ENCODE measurements around the gene CREG1.
A peak's percentile ranks its signal among the peaks of the same experiment; 100 is the strongest.

Gene CREG1

DNA sequence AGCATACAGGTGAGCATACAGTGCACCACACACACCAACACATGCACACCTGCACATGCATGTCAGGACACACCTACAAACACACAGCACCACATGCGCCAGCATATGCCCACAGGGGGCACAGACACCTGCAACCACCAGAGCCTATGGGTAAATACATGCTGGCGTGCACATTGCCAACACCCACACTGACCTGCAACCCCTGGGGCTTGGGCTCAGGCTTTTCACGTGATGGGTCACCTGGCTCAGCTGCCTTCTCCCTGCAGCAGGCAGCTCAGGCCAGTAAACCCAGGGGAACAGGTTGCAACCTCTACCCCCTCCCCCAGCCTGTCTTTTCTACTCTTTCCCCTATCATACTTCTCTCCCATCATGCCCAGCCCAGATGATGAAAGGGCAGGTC, 43.3 kb downstream of the CREG1 start:
- no peaks in the 10 kb centered on the region for H3K9me3 ChIP-seq (ENCODE audit: control insufficient read depth, low read length)
- no peak overlapping the region for H3K27ac ChIP-seq (ENCODE audit: insufficient read depth, low read depth, low read length, poor library complexity, severe bottlenecking)
- no peaks in the 10 kb centered on the region for H3K27me3 ChIP-seq (ENCODE audit: control insufficient read depth, insufficient read depth, low read length, poor library complexity, severe bottlenecking)
- 90 to 95% methylated on average over 3 of the region's 3 CpGs for WGBS, 2 experiments
- peaks cover 4% of the 10 kb centered on the region for H3K4me1 ChIP-seq (ENCODE audit: control insufficient read depth, insufficient read depth, low read length)
- H3K36me3 ChIP-seq (ENCODE audit: control insufficient read depth, insufficient read depth, low read length), result no peaks in the 10 kb centered on the region
- H3K4me3 ChIP-seq (ENCODE audit: insufficient read depth, low read depth, low read length), result no peak overlapping the region

DNA sequence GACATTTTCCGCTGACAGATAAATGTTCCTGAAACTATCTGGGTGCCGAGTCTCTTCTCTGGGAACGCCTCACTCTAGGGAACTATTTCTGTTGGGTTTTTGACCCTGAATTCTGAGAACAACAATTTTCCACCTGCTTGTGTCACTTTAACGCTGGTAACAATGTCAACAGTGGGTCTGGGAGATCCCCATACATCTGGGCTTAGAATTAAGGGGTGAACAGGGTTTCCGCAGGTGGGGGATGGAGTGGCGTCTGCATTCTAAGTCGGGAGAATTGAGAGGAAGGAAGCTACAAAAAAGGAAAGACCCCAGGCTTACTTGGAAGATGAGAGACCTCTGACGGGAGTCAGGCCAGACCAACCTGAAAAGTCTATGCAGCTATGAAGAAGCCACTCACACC, 44.0 kb downstream of the CREG1 start:
- Histone ChIP-seq H3K9me3 (ENCODE audit: control insufficient read depth, low read length) (no peaks in the 10 kb centered on the region), H3K4me3 (ENCODE audit: insufficient read depth, low read depth, low read length) (no peak overlapping the region), H3K27ac (ENCODE audit: insufficient read depth, low read depth, low read length, poor library complexity, severe bottlenecking) (no peak overlapping the region), H3K36me3 (ENCODE audit: control insufficient read depth, insufficient read depth, low read length) (no peaks in the 10 kb centered on the region), H3K4me1 (ENCODE audit: control insufficient read depth, insufficient read depth, low read length) (peaks cover 5% of the 10 kb centered on the region), H3K27me3 (ENCODE audit: control insufficient read depth, insufficient read depth, low read length, poor library complexity, severe bottlenecking) (no peaks in the 10 kb centered on the region)
- 92 to 93% methylated on average over 8 of the region's 8 CpGs for WGBS, 2 experiments

DNA sequence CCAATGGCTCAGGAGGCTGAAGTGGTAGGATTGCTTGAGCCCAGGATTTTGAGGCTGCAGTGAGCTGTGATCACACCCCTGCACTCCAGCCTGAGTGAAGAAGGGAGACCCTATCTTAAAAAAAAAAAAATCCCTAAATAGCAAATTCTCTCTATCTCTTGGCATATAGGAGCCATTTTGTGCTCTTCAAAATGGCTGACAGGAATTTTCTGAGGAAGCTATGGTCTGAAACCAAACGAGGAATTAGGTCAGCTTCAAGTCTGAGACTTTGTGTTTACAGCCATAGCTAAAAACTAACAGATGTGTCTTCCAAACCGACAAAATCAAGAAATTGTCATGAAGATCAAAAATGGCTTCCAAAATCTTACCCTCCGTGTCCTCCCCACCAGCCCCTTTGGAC, 45.8 kb downstream of the CREG1 start:
- no peaks in the 10 kb centered on the region for H3K36me3 ChIP-seq (ENCODE audit: control insufficient read depth, insufficient read depth, low read length)
- no peak overlapping the region for H3K27ac ChIP-seq (ENCODE audit: insufficient read depth, low read depth, low read length, poor library complexity, severe bottlenecking)
- no peak overlapping the region for H3K4me3 ChIP-seq (ENCODE audit: insufficient read depth, low read depth, low read length)
- WGBS, 2 experiments, result 92 to 94% methylated on average over 3 of the region's 3 CpGs
- H3K27me3 ChIP-seq (ENCODE audit: control insufficient read depth, insufficient read depth, low read length, poor library complexity, severe bottlenecking), result no peaks in the 10 kb centered on the region
- H3K4me1 ChIP-seq (ENCODE audit: control insufficient read depth, insufficient read depth, low read length), result peaks cover 23% of the 10 kb centered on the region
- H3K9me3 ChIP-seq (ENCODE audit: control insufficient read depth, low read length), result no peaks in the 10 kb centered on the region

- Histone ChIP-seq H3K27me3 (ENCODE audit: control insufficient read depth, insufficient read depth, low read length, poor library complexity, severe bottlenecking) (no peaks in the 10 kb centered on the region), H3K9me3 (ENCODE audit: control insufficient read depth, low read length) (no peaks in the 10 kb centered on the region), H3K4me3 (ENCODE audit: insufficient read depth, low read depth, low read length) (no peak overlapping the region), H3K36me3 (ENCODE audit: control insufficient read depth, insufficient read depth, low read length) (no peaks in the 10 kb centered on the region), H3K27ac (ENCODE audit: insufficient read depth, low read depth, low read length, poor library complexity, severe bottlenecking) (no peak overlapping the region), H3K4me1 (ENCODE audit: control insufficient read depth, insufficient read depth, low read length) (peaks cover 32% of the 10 kb centered on the region)
- 81 to 84% methylated on average over 3 of the region's 3 CpGs for WGBS, 2 experiments
These were observed 49.1 kb downstream of the CREG1 start for GRCh38 chr1:167504467-167504827.

- H3K4me1 ChIP-seq (ENCODE audit: control insufficient read depth, insufficient read depth, low read length), result peaks cover 32% of the 10 kb centered on the region
- H3K9me3 ChIP-seq (ENCODE audit: control insufficient read depth, low read length), result no peaks in the 10 kb centered on the region
- no peak overlapping the region for H3K4me3 ChIP-seq (ENCODE audit: insufficient read depth, low read depth, low read length)
- WGBS, 2 experiments, result 71 to 76% methylated on average over 12 to 14 of the region's 14 CpGs
- no peaks in the 10 kb centered on the region for H3K36me3 ChIP-seq (ENCODE audit: control insufficient read depth, insufficient read depth, low read length)
- no peaks in the 10 kb centered on the region for H3K27me3 ChIP-seq (ENCODE audit: control insufficient read depth, insufficient read depth, low read length, poor library complexity, severe bottlenecking)
- no peak overlapping the region for H3K27ac ChIP-seq (ENCODE audit: insufficient read depth, low read depth, low read length, poor library complexity, severe bottlenecking)
These were observed 49.7 kb downstream of the CREG1 start for GRCh38 chr1:167503626-167504466.

GRCh38 chr1:167502719-167503462, 50.7 kb downstream of the CREG1 start:
- H3K9me3 ChIP-seq (ENCODE audit: control insufficient read depth, low read length), result no peaks in the 10 kb centered on the region
- peak overlapping the region; percentile 4 for H3K27ac ChIP-seq (ENCODE audit: insufficient read depth, low read depth, low read length, poor library complexity, severe bottlenecking)
- no peaks in the 10 kb centered on the region for H3K27me3 ChIP-seq (ENCODE audit: control insufficient read depth, insufficient read depth, low read length, poor library complexity, severe bottlenecking)
- H3K4me3 ChIP-seq (ENCODE audit: insufficient read depth, low read depth, low read length), result no peak overlapping the region
- peaks cover 32% of the 10 kb centered on the region for H3K4me1 ChIP-seq (ENCODE audit: control insufficient read depth, insufficient read depth, low read length)
- no peaks in the 10 kb centered on the region for H3K36me3 ChIP-seq (ENCODE audit: control insufficient read depth, insufficient read depth, low read length)
- 25 to 28% methylated on average over 4 of the region's 4 CpGs for WGBS, 2 experiments

- peaks cover 32% of the 10 kb centered on the region for H3K4me1 ChIP-seq (ENCODE audit: control insufficient read depth, insufficient read depth, low read length)
- no peaks in the 10 kb centered on the region for H3K27me3 ChIP-seq (ENCODE audit: control insufficient read depth, insufficient read depth, low read length, poor library complexity, severe bottlenecking)
- H3K4me3 ChIP-seq (ENCODE audit: insufficient read depth, low read depth, low read length), result no peak overlapping the region
- no peaks in the 10 kb centered on the region for H3K36me3 ChIP-seq (ENCODE audit: control insufficient read depth, insufficient read depth, low read length)
- 85 to 88% methylated on average over 5 of the region's 5 CpGs for WGBS, 2 experiments
- H3K9me3 ChIP-seq (ENCODE audit: control insufficient read depth, low read length), result no peaks in the 10 kb centered on the region
- H3K27ac ChIP-seq (ENCODE audit: insufficient read depth, low read depth, low read length, poor library complexity, severe bottlenecking), result no peak overlapping the region
These were observed 51.4 kb downstream of the CREG1 start for GRCh38 chr1:167502192-167502551.

DNA sequence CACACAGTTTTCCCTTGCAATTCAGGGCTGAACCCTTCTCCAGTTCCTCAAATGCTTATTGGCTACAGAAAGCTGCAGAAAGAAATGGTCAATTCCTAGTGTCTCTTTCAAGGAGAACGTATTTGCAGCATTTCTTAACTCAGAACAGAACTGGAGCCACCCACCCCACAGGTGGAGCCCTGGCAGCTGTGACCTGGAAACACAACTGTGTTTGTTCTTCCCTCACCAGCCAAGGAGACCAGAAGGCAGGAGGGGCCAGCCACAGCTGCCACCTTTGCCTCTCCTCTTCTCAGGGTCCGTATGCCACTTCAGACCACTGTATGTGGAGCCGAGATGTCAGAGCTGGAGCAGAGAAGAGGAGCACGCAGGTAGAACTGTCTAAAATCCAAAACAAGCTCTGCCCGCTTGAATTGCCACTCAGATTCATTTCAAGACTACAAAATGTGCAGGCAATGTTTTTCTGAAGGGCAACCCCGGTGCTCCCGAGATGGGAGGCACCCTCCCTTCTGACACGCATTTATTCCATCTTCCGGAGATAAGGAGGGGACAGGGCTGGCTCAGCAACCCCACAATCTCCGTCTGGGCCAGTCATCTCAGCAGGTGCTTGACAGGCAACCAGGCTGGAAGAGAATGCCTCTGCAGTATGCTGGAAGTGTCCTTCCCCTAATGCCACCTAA, 51.9 kb downstream of the CREG1 start:
- WGBS, 2 experiments, result 73 to 74% methylated on average over 10 of the region's 10 CpGs
- H3K4me3 ChIP-seq (ENCODE audit: insufficient read depth, low read depth, low read length), result no peak overlapping the region
- H3K27ac ChIP-seq (ENCODE audit: insufficient read depth, low read depth, low read length, poor library complexity, severe bottlenecking), result no peak overlapping the region
- H3K4me1 ChIP-seq (ENCODE audit: control insufficient read depth, insufficient read depth, low read length), result peaks cover 32% of the 10 kb centered on the region
- no peaks in the 10 kb centered on the region for H3K27me3 ChIP-seq (ENCODE audit: control insufficient read depth, insufficient read depth, low read length, poor library complexity, severe bottlenecking)
- no peaks in the 10 kb centered on the region for H3K36me3 ChIP-seq (ENCODE audit: control insufficient read depth, insufficient read depth, low read length)
- H3K9me3 ChIP-seq (ENCODE audit: control insufficient read depth, low read length), result no peaks in the 10 kb centered on the region

DNA sequence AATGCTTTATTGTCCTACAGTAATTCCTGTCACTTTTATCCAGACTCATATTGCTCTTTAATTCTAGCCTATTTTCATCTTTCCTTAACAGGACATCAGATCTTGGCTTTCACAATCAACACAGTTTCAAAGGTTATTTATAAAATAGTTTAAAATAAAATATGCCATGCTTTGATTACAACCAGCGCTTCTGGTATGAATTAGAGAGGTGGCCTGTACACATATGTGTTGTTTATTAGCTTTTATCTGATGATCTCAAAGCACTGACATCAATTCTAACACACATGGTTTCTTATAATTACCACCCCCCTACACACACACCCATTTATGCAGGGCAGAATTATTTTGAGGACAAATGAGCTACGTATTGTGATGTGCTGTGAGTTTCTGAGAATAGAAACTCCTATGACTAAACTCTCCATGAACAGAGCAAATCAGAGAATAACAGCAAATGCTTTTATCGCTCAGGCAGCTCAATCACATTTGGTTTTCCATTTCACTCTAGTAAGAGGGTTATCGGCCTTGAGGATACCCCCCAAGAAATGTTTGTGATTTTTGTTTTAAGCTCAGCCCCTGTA, 53.2 kb downstream of the CREG1 start:
- Histone ChIP-seq H3K36me3 (ENCODE audit: control insufficient read depth, insufficient read depth, low read length) (no peaks in the 10 kb centered on the region), H3K4me1 (ENCODE audit: control insufficient read depth, insufficient read depth, low read length) (peaks cover 36% of the 10 kb centered on the region), H3K27me3 (ENCODE audit: control insufficient read depth, insufficient read depth, low read length, poor library complexity, severe bottlenecking) (no peaks in the 10 kb centered on the region), H3K27ac (ENCODE audit: insufficient read depth, low read depth, low read length, poor library complexity, severe bottlenecking) (no peak overlapping the region), H3K4me3 (ENCODE audit: insufficient read depth, low read depth, low read length) (no peak overlapping the region), H3K9me3 (ENCODE audit: control insufficient read depth, low read length) (no peaks in the 10 kb centered on the region)
- WGBS, 2 experiments, result 77 to 93% methylated on average over 2 to 3 of the region's 4 CpGs

GRCh38 chr1:167499664-167500101, 53.9 kb downstream of the CREG1 start:
- Histone ChIP-seq H3K4me1 (ENCODE audit: control insufficient read depth, insufficient read depth, low read length) (peaks cover 35% of the 10 kb centered on the region), H3K9me3 (ENCODE audit: control insufficient read depth, low read length) (no peaks in the 10 kb centered on the region), H3K27me3 (ENCODE audit: control insufficient read depth, insufficient read depth, low read length, poor library complexity, severe bottlenecking) (no peaks in the 10 kb centered on the region), H3K36me3 (ENCODE audit: control insufficient read depth, insufficient read depth, low read length) (no peaks in the 10 kb centered on the region), H3K4me3 (ENCODE audit: insufficient read depth, low read depth, low read length) (no peak overlapping the region), H3K27ac (ENCODE audit: insufficient read depth, low read depth, low read length, poor library complexity, severe bottlenecking) (no peak overlapping the region)
- 77 to 83% methylated on average over 3 of the region's 3 CpGs for WGBS, 2 experiments
